ENCODE results near the gene KCNQ5.
"Not testable (repeated sequence)": the region's sequence is repeated elsewhere in the genome, so short reads cannot be mapped to it uniquely, and the experiment has no call there.

Gene KCNQ5

GRCh38 chr6:73231986-73232391 is 610.1 kb downstream of the KCNQ5 start:
- DNase-seq (ENCODE audit: low read depth in 1 of 2, low spot score in 1 of 2) = no peak

- no peak for DNase-seq (ENCODE audit: low read depth in 1 of 2, low spot score in 1 of 2)
These were observed 611.2 kb downstream of the KCNQ5 start for GRCh38 chr6:73233048-73233447.

- not testable (repeated sequence) for DNase-seq (ENCODE audit: low read depth in 1 of 2, low spot score in 1 of 2)
These were observed 612.1 kb downstream of the KCNQ5 start for GRCh38 chr6:73233971-73234370.

GRCh38 chr6:73234733-73235132 is 612.9 kb downstream of the KCNQ5 start:
- no peak for DNase-seq (ENCODE audit: low read depth in 1 of 2, low spot score in 1 of 2)

- no peak for DNase-seq (ENCODE audit: low read depth in 1 of 2, low spot score in 1 of 2)
These were observed 614.4 kb downstream of the KCNQ5 start for GRCh38 chr6:73236144-73236750.

- no peak for DNase-seq (ENCODE audit: low read depth in 1 of 2, low spot score in 1 of 2)
These were observed 618.9 kb downstream of the KCNQ5 start for GRCh38 chr6:73240730-73241129.

GRCh38 chr6:73242001-73242400 is 620.1 kb downstream of the KCNQ5 start:
- DNase-seq (ENCODE audit: low read depth in 1 of 2, low spot score in 1 of 2) = no peak
